ENCODE measurements around the gene SEPTIN2.

DNA sequence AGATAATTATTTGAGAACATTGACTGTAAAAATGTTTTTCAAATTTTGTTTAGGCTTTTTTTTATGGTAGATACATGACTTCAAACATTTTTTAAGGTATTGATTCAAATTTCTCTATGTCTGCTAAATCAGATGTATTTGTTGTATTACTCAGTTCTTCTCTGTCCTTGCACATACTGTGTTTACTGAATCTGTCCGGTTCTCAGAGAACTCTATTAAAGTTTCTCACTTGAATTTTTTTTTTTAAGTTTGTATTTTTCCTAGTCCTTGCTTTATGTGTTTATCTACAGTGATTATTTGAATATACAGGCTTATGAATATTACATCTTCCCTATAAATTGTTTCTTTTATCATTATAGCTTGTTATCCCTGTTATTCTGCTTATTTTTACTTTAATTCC lies 5.3 kb downstream of the SEPTIN2 start:
- no peak for TF ChIP-seq CHD2 (IDR thresholded peaks at IDR 0.05; ENCODE audit: borderline replicate concordance, low read depth, low read length)
- TF ChIP-seq, protein P1, sequence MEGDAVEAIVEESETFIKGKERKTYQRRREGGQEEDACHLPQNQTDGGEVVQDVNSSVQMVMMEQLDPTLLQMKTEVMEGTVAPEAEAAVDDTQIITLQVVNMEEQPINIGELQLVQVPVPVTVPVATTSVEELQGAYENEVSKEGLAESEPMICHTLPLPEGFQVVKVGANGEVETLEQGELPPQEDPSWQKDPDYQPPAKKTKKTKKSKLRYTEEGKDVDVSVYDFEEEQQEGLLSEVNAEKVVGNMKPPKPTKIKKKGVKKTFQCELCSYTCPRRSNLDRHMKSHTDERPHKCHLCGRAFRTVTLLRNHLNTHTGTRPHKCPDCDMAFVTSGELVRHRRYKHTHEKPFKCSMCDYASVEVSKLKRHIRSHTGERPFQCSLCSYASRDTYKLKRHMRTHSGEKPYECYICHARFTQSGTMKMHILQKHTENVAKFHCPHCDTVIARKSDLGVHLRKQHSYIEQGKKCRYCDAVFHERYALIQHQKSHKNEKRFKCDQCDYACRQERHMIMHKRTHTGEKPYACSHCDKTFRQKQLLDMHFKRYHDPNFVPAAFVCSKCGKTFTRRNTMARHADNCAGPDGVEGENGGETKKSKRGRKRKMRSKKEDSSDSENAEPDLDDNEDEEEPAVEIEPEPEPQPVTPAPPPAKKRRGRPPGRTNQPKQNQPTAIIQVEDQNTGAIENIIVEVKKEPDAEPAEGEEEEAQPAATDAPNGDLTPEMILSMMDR (IDR thresholded peaks at IDR 0.05 in 2 of 3, conservative IDR thresholded peaks at IDR 0.05 in 1 of 3; ENCODE audit: control insufficient read depth in 2 of 3, extremely low read depth in 1 of 3, insufficient read depth in 1 of 3, low read depth in 3 of 3, low read length in 3 of 3): no peak
- TF ChIP-seq ZZZ3 (IDR thresholded peaks at IDR 0.05; ENCODE audit: control insufficient read depth, insufficient read length, low read depth): no peak
- TF ChIP-seq, protein P2, sequence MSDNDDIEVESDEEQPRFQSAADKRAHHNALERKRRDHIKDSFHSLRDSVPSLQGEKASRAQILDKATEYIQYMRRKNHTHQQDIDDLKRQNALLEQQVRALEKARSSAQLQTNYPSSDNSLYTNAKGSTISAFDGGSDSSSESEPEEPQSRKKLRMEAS (IDR thresholded peaks at IDR 0.05; ENCODE audit: low read depth, low read length): no peak
- TF ChIP-seq, protein P3, sequence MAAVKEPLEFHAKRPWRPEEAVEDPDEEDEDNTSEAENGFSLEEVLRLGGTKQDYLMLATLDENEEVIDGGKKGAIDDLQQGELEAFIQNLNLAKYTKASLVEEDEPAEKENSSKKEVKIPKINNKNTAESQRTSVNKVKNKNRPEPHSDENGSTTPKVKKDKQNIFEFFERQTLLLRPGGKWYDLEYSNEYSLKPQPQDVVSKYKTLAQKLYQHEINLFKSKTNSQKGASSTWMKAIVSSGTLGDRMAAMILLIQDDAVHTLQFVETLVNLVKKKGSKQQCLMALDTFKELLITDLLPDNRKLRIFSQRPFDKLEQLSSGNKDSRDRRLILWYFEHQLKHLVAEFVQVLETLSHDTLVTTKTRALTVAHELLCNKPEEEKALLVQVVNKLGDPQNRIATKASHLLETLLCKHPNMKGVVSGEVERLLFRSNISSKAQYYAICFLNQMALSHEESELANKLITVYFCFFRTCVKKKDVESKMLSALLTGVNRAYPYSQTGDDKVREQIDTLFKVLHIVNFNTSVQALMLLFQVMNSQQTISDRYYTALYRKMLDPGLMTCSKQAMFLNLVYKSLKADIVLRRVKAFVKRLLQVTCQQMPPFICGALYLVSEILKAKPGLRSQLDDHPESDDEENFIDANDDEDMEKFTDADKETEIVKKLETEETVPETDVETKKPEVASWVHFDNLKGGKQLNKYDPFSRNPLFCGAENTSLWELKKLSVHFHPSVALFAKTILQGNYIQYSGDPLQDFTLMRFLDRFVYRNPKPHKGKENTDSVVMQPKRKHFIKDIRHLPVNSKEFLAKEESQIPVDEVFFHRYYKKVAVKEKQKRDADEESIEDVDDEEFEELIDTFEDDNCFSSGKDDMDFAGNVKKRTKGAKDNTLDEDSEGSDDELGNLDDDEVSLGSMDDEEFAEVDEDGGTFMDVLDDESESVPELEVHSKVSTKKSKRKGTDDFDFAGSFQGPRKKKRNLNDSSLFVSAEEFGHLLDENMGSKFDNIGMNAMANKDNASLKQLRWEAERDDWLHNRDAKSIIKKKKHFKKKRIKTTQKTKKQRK (IDR thresholded peaks at IDR 0.05; ENCODE audit: low read depth, low read length): no peak

Data from GM12878 (cell line).